HL-60/S4 treated with phorbol 12-myristate 13-acetate at 8.2 ng/mL for 4 days and 3 days (cell line): ENCODE data around the gene FTCD.
"Not testable (repeated sequence)": the region's sequence is repeated elsewhere in the genome, so short reads cannot be mapped to it uniquely, and the experiment has no call there.

Source experiments
- in situ Hi-C: fragments of 300-500 bp; cut with MboI; formaldehyde crosslinking; loops from 2 replicates; pipeline ENCODE4 v1.15.0; 2022; ENCODE audit warnings: low sequenced_read_pairs

Gene FTCD

DNA sequence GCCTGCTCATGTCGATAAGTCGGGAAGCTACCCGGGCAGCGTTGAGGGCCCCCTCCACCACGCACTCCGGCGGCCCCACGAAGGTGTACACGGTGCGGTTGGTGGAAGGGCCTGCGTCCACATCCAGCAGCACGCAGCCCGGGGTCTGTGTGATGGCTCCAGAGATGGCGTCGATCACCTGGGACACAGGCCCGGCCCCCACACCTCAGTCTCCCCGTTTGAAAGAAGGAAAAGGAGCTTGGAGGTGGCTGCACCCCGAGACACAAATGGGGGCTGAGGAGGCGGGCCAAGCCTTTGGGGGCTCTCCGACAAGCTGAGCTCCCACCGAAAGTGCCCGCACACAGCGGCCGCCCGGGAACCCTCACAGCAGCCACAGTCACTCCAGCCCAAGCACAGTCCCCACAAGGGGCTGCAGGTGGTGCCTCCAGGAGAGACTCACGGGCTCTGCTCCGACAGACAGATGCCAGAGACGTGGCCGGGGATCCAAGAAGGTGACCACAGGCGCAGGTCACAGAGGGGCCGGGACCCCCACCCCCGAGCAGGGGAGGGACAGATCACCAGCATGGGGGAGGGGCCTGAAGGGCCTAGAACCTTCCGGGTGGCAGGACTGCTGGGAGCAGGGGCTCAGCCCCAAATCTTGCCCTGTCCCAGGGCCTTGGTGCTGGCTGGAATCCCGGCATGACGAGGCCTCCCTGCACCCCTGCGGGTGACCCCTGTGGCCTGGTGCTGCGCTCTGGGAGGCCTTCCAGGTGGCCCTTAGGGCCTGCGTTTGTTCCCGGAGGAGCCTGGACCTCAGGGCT lies 1.0 kb downstream of the FTCD start:
- in situ Hi-C loops = no loop called here

DNA sequence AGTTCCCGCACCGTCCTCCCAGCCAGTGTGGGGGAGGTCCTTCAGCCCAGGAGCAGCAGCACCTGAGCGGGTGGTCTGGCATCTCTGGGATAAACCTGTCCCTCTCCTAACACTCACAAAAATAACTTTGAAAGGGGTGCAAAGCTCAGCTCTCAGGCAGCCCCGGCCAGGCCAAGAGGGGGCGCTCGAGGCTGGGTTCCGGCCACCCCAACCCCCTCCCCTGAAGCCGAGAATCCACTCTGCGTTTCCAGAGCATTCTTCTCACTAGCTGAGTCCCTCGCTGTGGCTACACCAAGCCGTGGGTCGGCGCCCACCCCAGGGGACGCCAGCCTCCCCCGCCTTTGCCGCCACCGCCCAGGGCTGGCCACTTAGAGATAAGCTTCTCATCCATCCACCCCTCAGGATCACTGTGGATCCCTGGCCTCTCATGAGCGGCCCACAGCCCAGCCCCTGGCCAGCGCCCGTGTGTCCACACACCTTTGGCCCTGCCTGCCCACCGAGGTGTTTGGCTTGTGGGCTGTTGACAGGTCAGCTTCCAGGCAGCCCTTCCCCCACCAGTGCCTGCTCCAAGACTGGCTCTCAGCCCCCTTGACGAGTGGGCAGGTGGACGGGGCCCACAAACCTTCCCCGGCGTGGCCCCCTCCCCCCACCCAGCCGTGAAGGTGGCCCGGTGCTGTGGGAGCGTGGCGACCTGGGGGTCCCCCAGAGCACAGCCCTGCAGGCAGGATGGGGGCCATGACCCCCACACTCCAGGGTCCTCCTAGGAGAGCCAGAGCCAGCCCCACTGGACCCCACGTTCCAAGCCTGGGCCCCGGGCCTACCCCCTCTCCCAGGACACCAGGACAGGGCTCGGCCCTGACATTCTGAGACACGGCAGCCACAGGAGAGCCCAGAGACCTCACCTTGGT lies 1.9 kb downstream of the FTCD start:
- in situ Hi-C loops = no loop called here

DNA sequence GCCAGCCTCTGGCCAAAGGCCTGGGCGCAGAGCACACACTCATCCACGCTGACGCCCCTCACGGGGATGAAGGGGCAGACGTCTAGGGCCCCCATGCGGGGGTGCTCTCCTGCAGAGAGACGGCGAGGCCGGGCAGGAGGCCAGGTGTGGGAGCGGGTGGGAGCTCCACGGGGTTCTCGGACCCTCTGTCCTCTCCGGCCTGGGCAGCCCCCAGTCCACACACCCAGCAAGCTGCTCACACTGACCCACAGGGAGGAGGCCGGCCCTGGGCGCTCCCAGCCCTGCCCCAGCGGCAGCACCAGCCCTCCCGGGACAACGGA lies 2.5 kb downstream of the FTCD start:
- in situ Hi-C loops = no loop called here

DNA sequence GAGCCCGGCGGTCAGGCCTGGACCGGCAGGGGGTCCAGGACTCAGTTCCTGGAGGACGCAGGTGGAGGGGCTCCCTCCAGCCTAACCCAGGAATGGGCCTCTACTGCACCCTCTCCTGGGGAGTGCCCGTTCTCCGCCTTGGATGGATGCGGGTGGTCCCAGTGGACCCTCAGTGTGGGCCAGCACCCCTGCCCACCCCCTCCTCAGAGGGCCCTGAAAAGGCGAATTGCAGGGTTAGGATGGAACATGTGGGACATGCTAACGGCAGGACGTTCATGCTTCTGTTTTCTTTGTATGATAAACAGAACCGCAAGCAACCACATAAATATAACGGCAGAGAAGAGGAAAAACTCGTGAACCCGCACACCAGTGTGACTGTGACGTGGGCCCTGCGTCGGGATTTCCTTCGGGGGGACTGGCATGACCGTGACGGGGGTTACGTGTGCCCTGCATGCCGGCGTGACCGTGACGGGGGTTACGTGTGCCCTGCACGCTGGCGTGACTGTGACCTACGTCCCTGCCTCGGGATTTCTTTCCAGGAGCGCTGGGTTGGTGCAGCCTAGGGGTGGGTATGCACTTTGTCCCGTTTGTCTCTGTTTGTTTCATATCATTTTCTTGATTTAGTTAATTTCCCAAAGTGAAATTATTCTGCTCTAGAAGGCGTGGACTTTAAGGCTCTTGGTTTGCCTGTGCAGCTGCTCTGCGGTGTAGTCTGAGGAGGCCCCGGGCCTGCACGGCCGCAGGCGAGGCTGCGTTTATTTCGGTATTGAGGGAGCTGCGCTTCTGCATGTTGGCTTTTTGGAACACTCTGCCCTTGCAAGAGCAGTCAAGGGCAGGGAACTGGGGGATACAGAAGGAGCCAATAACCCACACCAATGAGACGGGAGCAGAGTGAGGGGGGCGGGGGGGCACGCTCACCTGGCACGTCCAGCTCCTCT lies 3.1 kb downstream of the FTCD start:
- in situ Hi-C loops = no loop called here

DNA sequence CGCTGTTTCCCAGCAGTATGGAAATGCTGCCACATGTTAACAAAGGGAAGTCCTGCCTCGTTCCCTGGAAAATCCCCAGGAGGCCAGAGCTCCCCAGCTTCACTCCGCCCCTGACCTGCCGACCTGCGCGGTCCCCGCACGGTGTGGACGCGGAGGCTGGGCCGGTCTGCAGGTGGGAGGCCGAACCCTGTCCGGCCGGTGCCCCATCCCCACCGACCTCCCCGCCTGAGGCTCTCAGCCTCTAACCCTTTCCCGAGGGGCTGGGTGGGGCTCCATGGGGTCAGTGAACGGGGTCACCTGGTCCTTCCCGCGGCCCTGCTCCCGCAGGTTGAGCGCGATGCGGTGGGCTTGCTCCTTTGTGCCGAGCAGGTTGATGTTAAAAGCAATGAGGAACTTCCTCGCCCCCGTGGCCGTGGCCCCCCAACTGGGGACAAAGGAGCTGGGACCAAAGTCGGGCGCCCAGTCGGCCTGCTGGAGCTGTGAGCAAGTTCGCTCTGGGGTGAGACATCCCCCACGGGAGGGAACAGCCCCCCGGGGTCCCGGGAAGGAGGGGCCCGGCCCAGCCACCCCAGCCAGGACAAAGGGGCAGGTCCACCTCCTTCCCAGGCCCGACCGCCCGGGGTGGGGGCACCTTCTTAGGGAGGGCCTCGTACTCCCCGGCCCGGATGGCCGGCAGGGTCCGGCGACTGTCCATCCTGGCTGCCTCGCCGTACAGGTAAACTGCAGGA lies 4.0 kb downstream of the FTCD start:
- in situ Hi-C loops = no loop called here

DNA sequence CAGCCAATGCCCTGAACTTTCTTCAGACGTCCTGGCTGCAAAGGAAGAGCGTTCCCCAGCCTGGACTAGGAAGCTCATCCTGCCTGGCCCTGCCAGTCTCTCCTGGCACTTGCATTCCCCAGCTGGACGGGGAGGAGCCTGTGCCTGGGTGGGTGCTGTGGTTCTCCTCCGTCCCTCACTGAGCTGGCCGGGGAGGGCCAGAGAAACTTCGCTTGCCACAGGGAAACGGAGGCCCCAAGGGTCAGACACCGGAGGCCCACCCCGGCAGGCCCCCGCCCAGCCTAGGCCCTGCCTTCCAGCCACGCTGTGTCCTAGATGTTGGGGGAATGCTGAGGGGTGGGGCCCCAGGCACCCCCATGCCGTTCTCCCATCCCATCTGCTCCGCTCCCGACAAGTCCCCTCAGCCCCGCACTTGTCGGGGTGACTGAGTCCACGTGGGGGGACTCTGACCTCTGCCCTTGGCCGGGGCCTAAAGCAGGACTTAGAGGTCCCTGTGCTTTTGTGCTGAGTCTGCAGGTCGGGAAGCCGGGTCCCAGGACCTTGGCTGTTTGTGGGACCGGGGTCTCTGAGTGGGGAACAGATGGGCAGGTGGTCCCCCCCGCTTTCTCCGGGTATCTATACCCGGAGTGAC lies 4.8 kb downstream of the FTCD start:
- in situ Hi-C loops = no loop called here

DNA sequence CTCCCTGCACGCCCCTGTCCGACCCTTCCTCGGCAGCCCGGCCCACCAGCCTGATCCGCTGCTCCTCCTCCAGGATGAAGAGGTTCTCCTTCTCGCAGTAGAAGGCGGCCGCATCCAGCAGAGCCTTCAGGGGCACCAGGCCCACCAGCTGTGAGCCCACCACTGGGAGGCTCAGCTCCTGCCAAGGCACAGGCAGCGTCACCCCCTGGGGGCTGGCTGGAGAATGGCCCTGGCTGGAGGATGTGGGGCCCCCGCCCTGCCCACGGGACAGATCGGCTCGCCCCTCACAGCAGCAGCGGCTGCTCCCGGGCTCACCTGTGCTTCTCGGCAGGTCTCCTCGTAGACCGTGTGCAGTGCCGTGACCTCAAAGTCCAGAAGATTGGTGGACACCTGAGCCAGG lies 5.3 kb downstream of the FTCD start:
- in situ Hi-C loops = no loop called here

DNA sequence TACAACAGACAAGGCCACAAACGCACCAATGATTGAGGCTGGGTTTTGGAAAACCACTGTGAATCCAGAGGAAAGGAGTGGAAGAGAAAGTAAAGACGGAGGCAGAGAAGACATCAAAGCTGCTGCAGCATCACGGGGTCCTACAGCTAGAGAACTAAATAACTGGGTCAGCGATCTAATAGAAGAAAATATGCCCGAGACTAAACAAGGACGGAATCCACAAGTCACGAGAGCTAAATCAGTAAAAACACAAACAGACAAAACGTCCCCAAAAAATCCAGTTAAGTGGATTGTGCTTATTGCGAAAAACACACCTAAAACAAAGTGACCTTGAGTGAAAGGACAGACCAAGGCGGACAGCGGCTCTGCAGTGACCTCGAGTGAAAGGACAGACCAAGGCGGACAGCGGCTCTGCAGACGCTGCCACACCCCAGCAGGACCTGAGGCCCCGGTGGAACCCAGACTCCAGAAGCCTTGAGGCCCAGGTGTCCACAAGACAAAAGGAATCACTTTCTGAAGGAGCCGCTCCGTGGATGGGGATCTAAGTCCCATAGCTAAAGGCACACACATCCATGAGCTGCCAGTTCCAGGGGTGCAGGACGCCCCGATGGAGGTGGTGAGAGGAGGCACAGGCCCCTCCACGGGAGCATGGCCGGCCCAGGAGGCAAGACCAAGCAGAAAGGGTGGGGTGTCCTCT lies 6.0 kb downstream of the FTCD start:
- in situ Hi-C loops = no loop called here

DNA sequence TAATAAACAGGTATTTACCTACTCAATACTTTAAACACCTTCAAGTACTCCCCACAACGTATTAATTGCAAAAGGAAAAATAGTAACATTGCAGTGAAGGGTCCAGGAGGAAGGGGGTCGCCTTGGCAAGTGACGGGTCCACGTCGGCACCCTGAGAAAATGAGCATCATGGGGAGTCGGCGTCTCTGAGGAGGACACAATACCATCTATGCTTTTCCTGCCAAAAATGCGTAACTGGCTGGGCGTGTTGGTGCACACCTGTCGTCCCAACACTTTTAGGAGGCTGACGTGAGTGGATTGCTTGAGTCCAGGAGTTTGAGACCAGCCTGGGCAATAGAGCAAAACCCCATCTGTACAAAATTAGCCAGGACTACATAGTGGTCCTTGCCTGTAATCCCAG lies 7.3 kb downstream of the FTCD start:
- in situ Hi-C loops = no loop called here

DNA sequence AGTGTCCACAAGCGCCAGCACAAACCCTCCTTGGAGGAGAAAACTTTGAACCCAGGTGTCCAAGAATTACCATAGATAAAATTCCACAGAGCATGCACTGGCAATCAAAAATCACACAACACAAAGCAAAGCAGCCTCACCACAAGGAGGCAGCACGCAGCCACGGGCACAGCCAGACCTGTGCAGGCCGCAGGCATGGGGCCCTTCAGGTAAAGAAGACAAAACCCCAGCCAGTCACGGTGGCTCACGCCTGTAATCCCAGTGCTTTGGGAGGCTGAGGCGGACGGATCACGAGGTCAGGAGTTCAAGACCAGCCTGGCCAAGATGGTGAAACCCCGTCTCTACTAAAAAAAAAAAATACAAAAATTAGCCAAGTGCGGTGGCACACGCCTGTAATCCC lies 8.0 kb downstream of the FTCD start:
- in situ Hi-C loops = not testable (repeated sequence)

DNA sequence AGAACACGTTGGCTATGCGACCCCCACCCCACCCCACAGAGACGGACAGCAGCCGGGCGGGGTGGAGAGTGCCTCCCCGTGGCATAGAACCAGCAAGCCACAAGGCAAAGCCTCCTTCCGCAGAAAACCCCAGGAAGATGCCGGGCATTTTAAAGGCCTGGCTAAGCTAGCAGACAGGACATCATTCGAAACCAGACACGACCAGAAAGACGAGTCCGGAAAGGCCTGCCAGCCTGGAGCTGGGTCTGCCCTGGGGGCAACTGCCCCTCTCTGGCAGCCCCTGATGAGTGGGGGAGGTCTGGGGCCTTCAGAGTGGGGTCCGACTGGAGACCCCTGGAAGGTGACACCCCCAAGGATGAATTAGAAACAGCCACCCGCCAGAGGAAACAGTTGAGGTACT lies 8.5 kb downstream of the FTCD start:
- in situ Hi-C loops = no loop called here

DNA sequence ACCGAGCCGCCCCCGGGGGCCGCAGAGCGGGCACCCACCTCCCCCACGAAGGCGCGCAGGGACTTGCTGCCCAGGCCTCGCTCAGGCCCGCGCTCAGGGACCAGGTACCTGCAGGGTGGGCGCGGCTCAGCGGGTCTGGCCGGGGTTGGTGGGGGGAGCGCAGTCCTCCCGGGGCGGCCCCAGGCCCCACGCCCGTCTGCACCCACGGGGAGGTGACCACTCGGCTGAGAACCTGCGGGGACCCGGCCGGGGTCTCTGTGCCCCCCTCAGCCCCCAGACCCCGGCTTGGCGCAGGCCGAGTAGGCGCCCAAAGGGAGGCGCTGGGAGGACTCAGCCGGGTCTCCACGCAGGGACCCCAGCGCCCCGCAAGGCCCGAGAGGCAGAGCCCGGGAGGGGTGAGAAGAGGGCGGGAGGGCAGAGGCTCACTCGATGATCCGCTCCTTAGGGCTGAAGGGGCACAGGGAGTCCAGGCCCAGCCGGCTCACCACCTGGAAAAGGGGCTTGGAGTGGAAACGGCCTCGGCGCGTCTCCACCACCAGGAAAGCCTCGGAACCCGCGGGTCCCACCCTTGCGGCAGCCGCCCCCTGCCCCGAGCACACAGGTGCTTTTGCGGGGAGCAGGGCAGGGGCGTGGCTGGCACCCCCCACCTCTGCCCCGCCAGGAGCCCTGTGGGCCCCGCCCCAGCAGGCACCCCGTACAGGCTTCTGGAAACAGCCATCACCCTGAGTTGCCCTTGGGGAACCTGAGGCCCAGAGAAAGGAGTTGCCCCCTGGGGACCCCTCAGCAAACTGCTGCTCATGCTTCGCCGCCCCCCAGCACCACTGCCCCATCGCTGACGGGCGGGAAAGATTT lies 9.3 kb downstream of the FTCD start:
- in situ Hi-C loops = no loop called here

DNA sequence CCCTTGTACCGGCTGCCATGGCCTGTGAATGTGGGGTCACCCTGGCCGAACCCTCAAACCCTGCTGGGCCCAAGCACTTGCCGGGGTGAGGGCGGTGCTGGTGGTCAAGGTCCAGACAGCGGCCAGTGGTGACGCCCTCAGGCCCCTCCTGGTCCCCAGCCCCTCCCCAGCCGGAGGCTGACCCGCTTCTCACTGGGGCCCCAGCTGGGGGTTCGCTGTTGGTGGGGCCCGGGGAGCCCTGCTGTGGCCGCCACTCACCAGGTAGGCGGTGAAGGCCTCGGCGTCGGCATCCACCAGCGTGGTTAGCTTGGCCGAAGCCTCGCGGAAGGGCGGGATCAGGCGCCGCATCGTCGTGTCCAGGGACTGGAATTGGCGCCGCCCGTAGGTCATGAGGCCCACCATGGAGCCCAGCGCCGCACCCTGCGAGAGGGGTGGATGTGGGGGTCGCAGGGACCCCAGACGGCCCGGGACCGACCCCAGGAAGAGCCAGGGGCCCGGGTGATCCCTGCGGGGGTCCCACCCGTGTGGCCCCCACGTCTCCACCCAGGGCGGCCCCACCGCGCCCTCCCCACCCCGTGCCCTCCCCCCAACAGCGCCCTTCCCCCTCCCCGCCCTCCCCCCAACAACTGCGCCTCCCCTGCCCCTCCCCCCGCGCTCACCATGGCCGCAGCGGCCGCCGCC lies 10.1 kb downstream of the FTCD start:
- in situ Hi-C loops = no loop called here

DNA sequence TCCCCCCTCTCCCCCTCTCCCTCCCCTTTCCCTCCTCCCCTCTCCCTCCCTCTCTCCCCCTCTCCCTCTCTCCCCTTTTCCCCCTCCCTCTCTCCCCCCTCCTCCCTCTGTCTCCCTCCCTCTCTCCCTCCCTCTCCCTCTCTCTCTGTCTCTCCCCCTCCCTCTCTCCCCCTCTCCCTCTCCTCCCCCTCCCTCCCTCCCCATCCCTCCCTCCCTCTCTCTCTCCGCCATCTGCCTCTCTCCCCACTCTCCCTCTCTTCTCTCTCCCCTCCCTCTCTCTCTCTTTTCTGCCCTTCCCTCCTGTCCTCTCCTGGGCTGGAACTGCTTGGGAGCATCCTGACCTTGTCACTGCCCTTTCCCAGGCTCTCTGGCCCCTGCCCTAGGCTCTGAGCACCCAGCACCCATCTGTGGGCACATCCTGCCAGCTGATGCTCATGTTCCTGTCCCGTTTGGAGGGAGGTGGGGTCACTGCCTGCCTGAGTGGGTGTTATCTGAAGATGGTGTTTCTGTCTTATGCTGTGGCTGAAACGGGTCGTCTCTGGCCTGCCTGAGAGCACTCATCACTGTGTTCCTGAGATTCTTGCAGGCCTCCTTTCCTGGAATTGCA lies 10.8 kb downstream of the FTCD start:
- in situ Hi-C loops = no loop called here

DNA sequence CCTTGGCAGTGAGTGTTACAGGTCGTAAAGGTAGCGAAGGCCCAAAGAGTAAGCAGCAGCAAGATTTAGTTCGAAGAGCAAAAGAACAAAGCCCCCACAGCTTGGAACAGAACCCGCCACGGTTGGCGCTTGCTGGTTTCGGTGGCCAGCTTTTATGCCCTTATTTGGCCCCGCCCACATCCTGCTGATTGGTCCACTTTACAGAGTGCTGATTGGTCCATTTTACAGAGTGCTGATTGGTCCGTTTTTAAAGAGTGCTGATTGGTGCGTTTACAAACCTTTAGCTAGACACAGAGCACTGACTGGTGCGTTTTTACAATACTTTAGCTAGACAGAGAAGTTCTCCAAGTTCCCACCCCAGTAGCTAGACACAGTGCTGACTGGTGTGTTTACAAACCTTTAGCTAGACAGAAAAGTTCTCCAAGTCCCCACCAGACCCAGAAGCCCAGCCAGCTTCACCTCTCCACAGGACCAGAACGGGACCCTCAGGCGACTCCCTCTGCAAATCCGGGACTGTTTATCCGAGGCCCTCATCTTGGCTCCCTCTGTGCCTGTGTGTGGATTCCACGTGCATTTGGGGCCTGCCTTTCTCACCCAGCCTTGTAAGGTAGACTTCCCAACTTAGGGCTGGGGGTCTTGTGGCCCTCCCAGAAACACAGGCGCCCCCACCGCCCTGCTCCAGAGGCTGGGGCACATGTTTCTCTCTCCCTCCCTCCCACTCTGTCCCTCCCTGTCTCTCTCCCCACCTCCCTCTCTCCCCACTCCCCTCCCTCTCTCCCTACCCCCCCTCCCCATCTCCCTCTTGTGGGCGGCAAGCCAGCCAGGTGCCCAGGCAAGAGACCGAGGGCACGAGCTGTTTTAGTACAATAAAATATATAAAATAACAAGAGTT lies 12.6 kb downstream of the FTCD start:
- in situ Hi-C loops = no loop called here

DNA sequence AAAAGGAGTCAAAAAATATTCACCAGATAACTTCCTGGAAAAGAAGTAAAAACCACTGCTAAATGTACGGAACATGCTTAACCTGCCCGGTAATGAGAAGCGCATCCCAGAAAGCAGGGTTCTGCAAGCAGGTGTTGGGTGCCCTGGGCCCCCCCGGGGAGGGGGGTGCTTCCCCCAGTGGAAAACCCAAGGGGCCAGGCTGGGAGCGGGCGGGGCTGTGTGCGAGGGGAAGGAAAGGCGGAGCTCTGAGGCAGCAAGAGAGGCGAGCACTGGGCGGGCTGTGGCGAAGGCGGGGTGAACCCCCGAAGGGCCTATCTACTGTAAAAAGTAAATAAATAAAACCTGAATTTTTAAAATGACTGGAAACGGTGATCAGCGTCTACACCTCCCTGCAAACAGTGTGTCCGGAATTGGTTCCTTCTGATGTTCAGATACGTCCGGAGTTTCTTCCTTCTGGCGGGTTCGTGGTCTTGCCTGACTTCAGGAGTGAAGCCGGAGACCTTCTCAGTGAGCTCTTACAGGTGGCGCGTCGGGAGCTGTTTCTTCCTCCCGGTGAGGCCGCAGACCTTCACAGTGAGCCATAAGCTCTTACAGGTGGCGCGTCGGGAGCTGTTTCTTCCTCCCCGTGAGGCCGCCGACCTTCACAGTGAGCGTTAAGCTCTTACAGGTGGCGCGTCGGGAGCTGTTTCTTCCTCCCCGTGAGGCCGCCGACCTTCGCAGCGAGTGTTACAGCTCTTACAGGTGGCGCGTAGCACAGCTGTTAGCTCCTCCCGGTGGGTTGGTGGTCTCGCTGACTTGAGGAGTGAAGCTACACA lies 13.4 kb downstream of the FTCD start:
- in situ Hi-C loops = no loop called here
